ENCODE results near the gene PNMA8B. TPM values are rescaled to one million over a fixed set of nuclear protein-coding genes. Genes with fewer than 3 reads are reported as not detected.
"Not testable (repeated sequence)": the region's sequence is repeated elsewhere in the genome, so short reads cannot be mapped to it uniquely, and the experiment has no call there.

The PNMA8B gene
- total RNA-seq, 1 donor from 2014 or later: 3.7 TPM

DNA sequence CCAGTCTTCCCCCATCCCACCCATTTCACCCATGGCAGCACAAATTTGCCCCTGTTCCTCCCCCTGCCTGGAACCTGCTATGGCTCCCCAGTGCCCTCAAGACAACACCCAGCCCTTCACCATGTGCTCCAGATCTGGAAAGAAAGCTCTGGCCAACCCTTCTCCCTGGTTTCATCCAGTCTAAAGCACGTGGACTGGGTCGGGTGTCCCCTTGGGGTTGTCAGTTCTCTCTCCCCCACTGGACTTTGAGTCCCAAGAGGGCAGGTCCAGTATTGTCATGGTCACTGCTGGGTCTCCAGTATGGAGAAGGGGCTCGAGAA, 19.6 kb upstream of the PNMA8B start:
- Histone ChIP-seq H3K36me3 (ENCODE audit: control insufficient read depth in 3 of 3, insufficient read depth in 3 of 3, low read length in 3 of 3) (no peaks in the 10 kb centered on the region), H3K4me1 (ENCODE audit: control insufficient read depth in 3 of 3, insufficient read depth in 3 of 3, low read length in 3 of 3) (peaks cover 0 to 4% (median 0%) of the 10 kb centered on the region in 3 donors), H3K9me3 (ENCODE audit: control insufficient read depth in 3 of 3, low read length in 3 of 3) (peaks cover 0 to 4% (median 0%) of the 10 kb centered on the region in 3 donors), H3K4me3 (ENCODE audit: low read length in 3 of 3) (no peak overlapping the region), H3K27me3 (ENCODE audit: control insufficient read depth in 3 of 3, insufficient read depth in 3 of 3, low read length in 3 of 3) (peaks cover 0 to 17% (median 5%) of the 10 kb centered on the region in 3 donors), H3K27ac (ENCODE audit: low read depth, low read length) (no peak overlapping the region), H3K9ac (ENCODE audit: low read depth in 1 of 3, low read length in 3 of 3) (no peak overlapping the region)

DNA sequence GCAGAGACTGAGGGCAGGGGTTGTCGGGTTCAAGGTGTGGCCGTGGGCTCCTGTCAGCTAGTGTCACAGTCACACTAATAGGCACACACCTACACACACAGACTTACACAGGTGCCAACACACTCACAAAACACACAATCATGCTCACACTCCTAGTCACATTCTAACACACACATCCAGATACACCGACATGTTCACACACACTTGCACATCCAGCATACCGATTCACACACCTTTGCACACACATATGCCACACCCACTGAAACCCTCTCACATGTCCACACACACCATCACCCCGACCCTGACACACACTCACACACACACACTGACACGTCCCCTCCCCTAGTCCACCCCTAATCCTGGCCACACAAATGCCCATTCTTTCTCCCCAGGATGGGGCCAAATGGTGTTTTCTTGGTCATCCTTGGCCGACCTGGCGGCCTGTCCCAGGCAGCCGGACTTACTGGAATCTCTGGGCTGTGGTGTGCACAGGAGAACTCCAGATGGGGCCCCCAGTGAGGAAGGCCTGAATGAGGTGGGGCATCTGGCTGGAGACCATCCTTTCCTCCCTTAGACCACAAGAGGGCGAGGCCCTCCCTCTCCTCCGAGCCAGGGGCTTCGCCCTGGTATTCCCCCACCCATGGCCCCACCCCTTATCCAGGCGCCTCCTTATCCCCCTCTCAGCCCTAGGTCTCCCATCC, 19.1 kb upstream of the PNMA8B start:
- Histone ChIP-seq H3K4me3 (ENCODE audit: low read length in 3 of 3) (no peak overlapping the region), H3K27me3 (ENCODE audit: control insufficient read depth in 3 of 3, insufficient read depth in 3 of 3, low read length in 3 of 3) (peaks cover 0 to 17% (median 5%) of the 10 kb centered on the region in 3 donors), H3K9me3 (ENCODE audit: control insufficient read depth in 3 of 3, low read length in 3 of 3) (peaks cover 0 to 4% (median 0%) of the 10 kb centered on the region in 3 donors), H3K36me3 (ENCODE audit: control insufficient read depth in 3 of 3, insufficient read depth in 3 of 3, low read length in 3 of 3) (no peaks in the 10 kb centered on the region), H3K4me1 (ENCODE audit: control insufficient read depth in 3 of 3, insufficient read depth in 3 of 3, low read length in 3 of 3) (peaks cover 0 to 4% (median 0%) of the 10 kb centered on the region in 3 donors), H3K9ac (ENCODE audit: low read depth in 1 of 3, low read length in 3 of 3) (no peak overlapping the region), H3K27ac (ENCODE audit: low read depth, low read length) (no peak overlapping the region)

DNA sequence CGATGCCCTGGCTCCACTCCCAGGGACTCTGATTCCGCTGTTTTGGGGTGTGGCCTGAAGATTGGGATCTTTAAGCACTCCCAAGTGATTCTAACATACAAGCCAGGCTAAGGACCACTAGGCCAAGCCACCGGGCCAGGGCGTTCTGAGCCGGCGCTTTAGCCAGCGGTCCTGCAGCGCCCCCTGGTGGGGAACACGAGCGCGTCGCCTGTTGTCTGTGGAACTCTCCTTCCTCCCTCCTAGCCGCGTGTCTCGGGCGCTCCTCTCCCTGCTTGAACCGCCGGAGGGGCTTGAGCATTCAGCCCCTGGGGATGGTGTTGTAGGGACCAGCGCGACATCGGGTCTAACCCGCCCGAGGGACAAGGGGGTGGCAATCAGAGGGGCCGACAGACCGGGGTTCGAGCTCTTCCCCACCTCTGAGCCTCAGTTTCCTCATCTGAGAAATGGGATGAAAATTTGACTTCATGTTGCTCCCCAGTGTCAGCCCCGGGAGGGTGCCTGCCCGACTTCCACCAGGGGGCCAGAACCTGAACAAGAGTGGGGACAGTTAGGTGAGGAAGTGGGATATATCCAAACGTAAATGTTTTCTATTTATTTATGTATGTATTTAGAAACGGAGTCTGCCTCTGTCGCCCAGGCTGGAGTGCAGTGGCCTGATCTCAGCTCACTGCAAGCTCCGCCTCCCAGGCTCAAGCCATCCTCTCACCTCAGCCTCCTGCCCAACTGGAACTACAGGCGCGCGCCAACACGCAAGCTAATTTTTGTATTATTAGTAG, 18.0 kb upstream of the PNMA8B start:
- Histone ChIP-seq H3K4me3 (ENCODE audit: low read length in 3 of 3) (no peak overlapping the region), H3K4me1 (ENCODE audit: control insufficient read depth in 3 of 3, insufficient read depth in 3 of 3, low read length in 3 of 3) (peaks cover 0 to 4% (median 0%) of the 10 kb centered on the region in 3 donors), H3K27me3 (ENCODE audit: control insufficient read depth in 3 of 3, insufficient read depth in 3 of 3, low read length in 3 of 3) (peaks cover 0 to 17% (median 5%) of the 10 kb centered on the region in 3 donors), H3K9me3 (ENCODE audit: control insufficient read depth in 3 of 3, low read length in 3 of 3) (peaks cover 0 to 4% (median 0%) of the 10 kb centered on the region in 3 donors), H3K36me3 (ENCODE audit: control insufficient read depth in 3 of 3, insufficient read depth in 3 of 3, low read length in 3 of 3) (no peaks in the 10 kb centered on the region), H3K9ac (ENCODE audit: low read depth in 1 of 3, low read length in 3 of 3) (no peak overlapping the region), H3K27ac (ENCODE audit: low read depth, low read length) (no peak overlapping the region)

DNA sequence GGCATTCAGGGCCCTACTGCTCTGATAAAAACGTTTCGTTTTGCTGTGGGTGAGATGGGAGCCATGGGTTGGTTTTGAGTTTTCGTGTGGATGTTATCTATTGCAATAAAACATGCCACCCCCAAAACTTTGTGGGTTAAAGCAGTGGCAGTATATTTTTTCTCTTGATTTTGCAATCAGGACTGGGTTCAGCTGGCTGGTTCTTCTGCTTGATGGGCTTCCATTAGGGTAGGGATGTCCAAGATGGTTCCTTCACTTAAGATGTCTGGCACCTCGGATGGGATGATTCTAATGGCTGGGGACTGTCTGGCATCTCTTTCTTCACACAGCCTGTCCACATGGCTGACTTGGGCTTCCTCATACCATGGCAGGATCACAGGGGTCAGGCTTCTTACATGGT, 15.6 kb upstream of the PNMA8B start:
- peaks cover 0 to 17% (median 5%) of the 10 kb centered on the region in 3 donors for H3K27me3 ChIP-seq (ENCODE audit: control insufficient read depth in 3 of 3, insufficient read depth in 3 of 3, low read length in 3 of 3)
- H3K9ac ChIP-seq (ENCODE audit: low read depth in 1 of 3, low read length in 3 of 3): no peak overlapping the region
- no peaks in the 10 kb centered on the region for H3K36me3 ChIP-seq (ENCODE audit: control insufficient read depth in 3 of 3, insufficient read depth in 3 of 3, low read length in 3 of 3)
- peaks cover 0 to 4% (median 0%) of the 10 kb centered on the region in 3 donors for H3K4me1 ChIP-seq (ENCODE audit: control insufficient read depth in 3 of 3, insufficient read depth in 3 of 3, low read length in 3 of 3)
- H3K4me3 ChIP-seq (ENCODE audit: low read length in 3 of 3): no peak overlapping the region
- H3K27ac ChIP-seq (ENCODE audit: low read depth, low read length): no peak overlapping the region
- H3K9me3 ChIP-seq (ENCODE audit: control insufficient read depth in 3 of 3, low read length in 3 of 3): peaks cover 0 to 4% (median 0%) of the 10 kb centered on the region in 3 donors

DNA sequence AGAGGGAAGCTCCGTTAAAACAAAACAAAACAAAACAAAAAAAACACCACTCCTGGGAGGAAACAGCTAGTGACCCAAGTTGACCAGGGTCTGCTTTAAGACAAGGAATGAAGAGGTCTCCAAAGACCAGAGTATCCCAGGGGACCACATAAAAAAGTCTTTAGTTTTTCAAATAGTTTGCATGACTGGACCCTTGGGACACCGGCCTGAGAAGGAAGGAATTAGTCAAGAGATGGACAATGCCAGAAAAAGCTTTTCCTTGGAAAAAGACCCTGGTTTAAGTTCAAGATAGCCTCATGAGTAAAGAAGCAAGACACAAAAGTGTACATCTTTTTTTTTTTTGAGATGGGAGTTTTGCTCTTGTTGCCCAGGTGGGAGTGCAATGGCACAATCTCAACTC, 12.5 kb upstream of the PNMA8B start:
- no peak overlapping the region for H3K4me3 ChIP-seq (ENCODE audit: low read length in 3 of 3)

DNA sequence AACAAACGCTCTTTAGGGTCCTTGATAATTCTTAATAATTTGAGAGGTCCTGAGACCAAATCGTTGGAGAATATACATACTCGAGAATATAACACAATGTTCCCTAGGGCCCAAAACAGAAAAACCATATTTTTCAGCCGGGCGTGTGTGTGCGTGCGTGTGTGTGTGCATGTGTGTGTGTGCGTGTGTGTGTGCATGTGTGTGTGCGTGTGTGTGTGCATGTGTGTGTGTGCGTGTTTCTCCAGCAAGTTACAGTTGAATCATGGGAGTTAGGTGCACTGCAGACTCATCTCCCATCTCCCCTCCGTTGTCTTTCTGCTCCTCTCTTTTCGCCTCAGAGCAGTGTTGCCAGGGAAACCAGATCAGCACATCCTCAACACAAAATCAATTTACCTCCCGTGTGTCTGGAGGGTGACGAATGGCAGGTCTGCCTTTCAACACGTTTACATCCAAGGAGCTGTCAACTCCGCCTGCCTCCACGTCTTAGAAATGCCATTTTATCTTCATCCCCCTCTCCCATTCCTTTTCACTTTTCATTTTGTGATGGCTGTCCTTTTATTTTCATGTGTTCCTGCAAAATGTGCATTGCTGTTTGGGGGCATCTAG, 8.3 kb upstream of the PNMA8B start:
- Histone ChIP-seq H3K4me3 (ENCODE audit: low read length in 3 of 3) (no peak overlapping the region), H3K36me3 (ENCODE audit: control insufficient read depth in 3 of 3, insufficient read depth in 3 of 3, low read length in 3 of 3) (no peaks in the 10 kb centered on the region), H3K27me3 (ENCODE audit: control insufficient read depth in 3 of 3, insufficient read depth in 3 of 3, low read length in 3 of 3) (peaks cover 0 to 4% (median 2%) of the 10 kb centered on the region in 3 donors), H3K9ac (ENCODE audit: low read depth in 1 of 3, low read length in 3 of 3) (no peak overlapping the region), H3K27ac (ENCODE audit: low read depth, low read length) (no peak overlapping the region), H3K9me3 (ENCODE audit: control insufficient read depth in 3 of 3, low read length in 3 of 3) (no peaks in the 10 kb centered on the region), H3K4me1 (ENCODE audit: control insufficient read depth in 3 of 3, insufficient read depth in 3 of 3, low read length in 3 of 3) (no peaks in the 10 kb centered on the region)

More for the DNA sequence above, 12.5 kb upstream of the PNMA8B start:
- Histone ChIP-seq H3K27me3 (ENCODE audit: control insufficient read depth in 3 of 3, insufficient read depth in 3 of 3, low read length in 3 of 3) (peaks cover 0 to 4% (median 2%) of the 10 kb centered on the region in 3 donors), H3K9ac (ENCODE audit: low read depth in 1 of 3, low read length in 3 of 3) (no peak overlapping the region), H3K9me3 (ENCODE audit: control insufficient read depth in 3 of 3, low read length in 3 of 3) (peaks cover 0 to 4% (median 0%) of the 10 kb centered on the region in 3 donors), H3K4me1 (ENCODE audit: control insufficient read depth in 3 of 3, insufficient read depth in 3 of 3, low read length in 3 of 3) (peaks cover 0 to 2% (median 0%) of the 10 kb centered on the region in 3 donors), H3K36me3 (ENCODE audit: control insufficient read depth in 3 of 3, insufficient read depth in 3 of 3, low read length in 3 of 3) (no peaks in the 10 kb centered on the region), H3K27ac (ENCODE audit: low read depth, low read length) (no peak overlapping the region)

DNA sequence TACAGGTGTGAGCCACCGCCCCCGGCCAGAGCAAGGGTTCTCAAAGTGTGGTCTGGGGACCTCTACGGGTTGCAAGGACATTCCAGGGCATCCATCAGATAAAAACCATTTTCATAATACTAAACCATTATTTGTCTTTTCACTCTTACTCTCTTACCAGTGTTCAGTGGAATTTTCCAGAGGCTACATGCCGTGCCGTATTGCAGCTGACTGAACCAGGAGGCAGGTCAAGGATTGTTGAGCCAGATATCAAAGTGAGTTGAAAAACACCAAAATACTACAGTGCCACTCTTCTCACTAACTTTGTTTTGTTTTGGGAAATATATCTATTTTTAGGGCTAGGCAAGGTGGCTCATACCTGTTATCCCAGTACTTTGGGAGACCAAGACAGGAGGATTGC, 7.2 kb upstream of the PNMA8B start:
- Histone ChIP-seq H3K4me3 (ENCODE audit: low read length in 3 of 3) (no peak overlapping the region), H3K9me3 (ENCODE audit: control insufficient read depth in 3 of 3, low read length in 3 of 3) (no peaks in the 10 kb centered on the region)

DNA sequence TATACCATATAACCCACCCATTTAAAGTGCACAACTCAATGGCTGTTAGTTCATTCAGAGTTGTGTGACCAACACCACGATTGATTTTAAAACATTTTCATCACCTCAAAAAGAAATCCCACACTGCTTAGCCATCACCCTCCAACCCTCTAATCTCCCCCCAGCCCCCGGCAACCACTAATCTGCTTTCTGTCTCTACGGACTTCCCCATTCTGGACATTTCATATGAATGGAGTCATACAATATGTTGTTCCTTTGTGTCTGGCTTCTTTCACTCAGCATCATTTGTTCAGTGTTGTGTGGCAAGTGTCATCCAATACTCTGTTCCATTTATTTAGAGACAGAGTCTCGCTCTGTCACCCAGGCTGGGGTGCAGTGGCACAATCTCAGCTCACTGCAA, 4.0 kb upstream of the PNMA8B start:
- Histone ChIP-seq H3K4me3 (ENCODE audit: low read length in 3 of 3) (no peak overlapping the region), H3K4me1 (ENCODE audit: control insufficient read depth in 3 of 3, insufficient read depth in 3 of 3, low read length in 3 of 3) (peaks cover 0 to 5% (median 2%) of the 10 kb centered on the region in 3 donors), H3K27ac (ENCODE audit: low read depth, low read length) (no peak overlapping the region), H3K27me3 (ENCODE audit: control insufficient read depth in 3 of 3, insufficient read depth in 3 of 3, low read length in 3 of 3) (peaks cover 7 to 17% (median 12%) of the 10 kb centered on the region in 3 donors), H3K9me3 (ENCODE audit: control insufficient read depth in 3 of 3, low read length in 3 of 3) (no peaks in the 10 kb centered on the region), H3K36me3 (ENCODE audit: control insufficient read depth in 3 of 3, insufficient read depth in 3 of 3, low read length in 3 of 3) (no peaks in the 10 kb centered on the region), H3K9ac (ENCODE audit: low read depth in 1 of 3, low read length in 3 of 3) (no peak overlapping the region)

More for the DNA sequence above, 7.2 kb upstream of the PNMA8B start:
- no peaks in the 10 kb centered on the region for H3K4me1 ChIP-seq (ENCODE audit: control insufficient read depth in 3 of 3, insufficient read depth in 3 of 3, low read length in 3 of 3)
- peaks cover 0 to 4% (median 2%) of the 10 kb centered on the region in 3 donors for H3K27me3 ChIP-seq (ENCODE audit: control insufficient read depth in 3 of 3, insufficient read depth in 3 of 3, low read length in 3 of 3)
- H3K27ac ChIP-seq (ENCODE audit: low read depth, low read length): no peak overlapping the region
- no peak overlapping the region for H3K9ac ChIP-seq (ENCODE audit: low read depth in 1 of 3, low read length in 3 of 3)
- H3K36me3 ChIP-seq (ENCODE audit: control insufficient read depth in 3 of 3, insufficient read depth in 3 of 3, low read length in 3 of 3): no peaks in the 10 kb centered on the region

DNA sequence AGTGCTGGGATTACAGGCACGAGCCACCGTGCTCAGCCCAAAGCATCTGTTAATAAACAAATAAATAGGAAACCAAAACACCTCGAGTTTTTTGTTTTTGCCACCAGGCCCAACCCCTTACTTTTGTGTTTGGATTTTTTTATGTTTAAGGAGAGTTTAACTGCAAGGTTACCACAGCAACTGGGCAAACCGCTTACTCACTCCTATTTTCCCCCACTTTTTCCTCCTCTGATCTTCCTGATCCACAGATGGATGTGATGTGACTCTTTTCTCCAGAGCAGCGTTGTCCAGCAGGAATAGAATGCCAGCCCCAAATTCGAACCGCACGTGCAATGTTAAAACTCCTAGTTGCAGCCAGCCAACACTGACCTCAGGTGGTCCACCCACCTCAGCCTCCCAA, 2.1 kb upstream of the PNMA8B start:
- H3K36me3 ChIP-seq (ENCODE audit: control insufficient read depth in 3 of 3, insufficient read depth in 3 of 3, low read length in 3 of 3): no peaks in the 10 kb centered on the region
- H3K9me3 ChIP-seq (ENCODE audit: control insufficient read depth in 3 of 3, low read length in 3 of 3): no peaks in the 10 kb centered on the region
- no peak overlapping the region for H3K9ac ChIP-seq (ENCODE audit: low read depth in 1 of 3, low read length in 3 of 3)
- H3K27ac ChIP-seq (ENCODE audit: low read depth, low read length): no peak overlapping the region
- peaks cover 8 to 24% (median 23%) of the 10 kb centered on the region in 3 donors for H3K27me3 ChIP-seq (ENCODE audit: control insufficient read depth in 3 of 3, insufficient read depth in 3 of 3, low read length in 3 of 3)
- H3K4me3 ChIP-seq (ENCODE audit: low read length in 3 of 3): no peak overlapping the region
- H3K4me1 ChIP-seq (ENCODE audit: control insufficient read depth in 3 of 3, insufficient read depth in 3 of 3, low read length in 3 of 3): peaks cover 2 to 5% (median 5%) of the 10 kb centered on the region in 3 donors

DNA sequence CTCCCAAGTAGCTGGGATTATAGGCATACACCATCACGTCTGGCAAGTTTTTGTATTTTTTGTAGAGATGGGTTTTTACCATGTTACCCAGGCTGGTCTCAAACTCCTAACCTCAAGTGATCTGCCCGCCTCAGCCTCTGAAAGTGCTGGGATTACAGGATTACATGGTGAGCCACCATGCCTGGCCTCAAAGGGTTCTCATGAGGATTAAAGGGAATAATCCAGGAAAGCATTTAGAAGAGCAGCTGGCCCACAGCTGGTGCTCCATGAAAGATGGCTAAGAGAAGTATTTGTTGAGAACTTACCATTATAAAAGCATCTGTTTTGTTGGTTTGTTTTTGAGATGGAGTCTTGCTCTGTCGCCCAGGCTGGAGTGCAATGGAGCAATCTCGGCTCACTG, 1.2 kb upstream of the PNMA8B start:
- H3K4me3 ChIP-seq (ENCODE audit: low read length in 3 of 3); H3K9ac ChIP-seq (ENCODE audit: low read depth in 1 of 3, low read length in 3 of 3); H3K27ac ChIP-seq (ENCODE audit: low read depth, low read length); H3K4me1 ChIP-seq (ENCODE audit: control insufficient read depth in 3 of 3, insufficient read depth in 3 of 3, low read length in 3 of 3); H3K36me3 ChIP-seq (ENCODE audit: control insufficient read depth in 3 of 3, insufficient read depth in 3 of 3, low read length in 3 of 3); H3K9me3 ChIP-seq (ENCODE audit: control insufficient read depth in 3 of 3, low read length in 3 of 3): not testable (repeated sequence)
- peaks cover 12 to 31% (median 30%) of the 10 kb centered on the region in 3 donors for H3K27me3 ChIP-seq (ENCODE audit: control insufficient read depth in 3 of 3, insufficient read depth in 3 of 3, low read length in 3 of 3)
